HCT116 (cell line): ENCODE data around the gene NBEAL2.

Source experiments
- CTCF ChIP-seq, 3 experiments: fragments of 200-600 bp in 1 of 3; sonication (generic) in 1 of 3; IDR thresholded peaks in 2 of 3; conservative IDR thresholded peaks in 1 of 3; 2 replicates each; pipeline ENCODE4 v1.5.1; 2012 to 2017; ENCODE audit warnings: low read depth in 2 of 3, low read length in 2 of 3, antibody characterized with exemption in 1 of 3, borderline replicate concordance in 1 of 3, control low read depth in 1 of 3, mild to moderate bottlenecking in 1 of 3, mixed read lengths in 1 of 3, mixed run types in 1 of 3, moderate library complexity in 1 of 3; ENCODE audit not compliant: insufficient read depth in 1 of 3
- POLR2A ChIP-seq: IDR thresholded peaks from 2 replicates; pipeline ENCODE4 v1.7.0; 2011; ENCODE audit warnings: borderline replicate concordance; ENCODE audit not compliant: insufficient read depth, insufficient read length; ENCODE audit errors: extremely low read depth
- SIN3A ChIP-seq: IDR thresholded peaks from 2 replicates; pipeline ENCODE4 v1.6.1; 2012; ENCODE audit warnings: low read depth
- ZNF274 ChIP-seq: fragments of 200-500 bp; sonication (Bioruptor generic); IDR thresholded peaks from 2 replicates; pipeline ENCODE4 v1.6.1; 2014; ENCODE audit warnings: mild to moderate bottlenecking, low read depth, low read length, inconsistent platforms

- TF ChIP-seq POLR2A, result no peak
- TF ChIP-seq CTCF (IDR thresholded peaks at IDR 0.05 in 2 of 3, conservative IDR thresholded peaks at IDR 0.05 in 1 of 3; ENCODE audit: borderline replicate concordance in 1 of 3, insufficient read depth in 1 of 3, low read depth in 2 of 3, low read length in 2 of 3), result no peak
- TF ChIP-seq ZNF274, result no peak
- no peak for TF ChIP-seq SIN3A
Observed at GRCh38 chr3:47001731-47002170, 22.3 kb downstream of the NBEAL2 start.
